WTC11 (cell line): ENCODE data around the gene CARMIL1. TPM values are rescaled to one million over a fixed set of nuclear protein-coding genes. Genes with fewer than 3 reads are reported as not detected.

ENCODE experiments used
- ATAC-seq: fragments of 200-7000 bp; cut with Tn5 transposase; 2 replicates; pipeline ENCODE4 v1.10.0; 2021; ENCODE audit warnings: mild to moderate bottlenecking, moderate library complexity
- CTCF ChIA-PET: fragments of 300-600 bp; sonication (Branson Sonifier 250); formaldehyde crosslinking; loops from one replicate; lab custom pipeline; 2021; ENCODE audit warnings: antibody characterized with exemption; lab: Charles Lee
- POLR2A ChIA-PET: fragments of 350-600 bp; sonication (Branson Sonifier 250); formaldehyde crosslinking; loops from one replicate; lab custom pipeline; 2021; ENCODE audit warnings: antibody characterized with exemption; lab: Charles Lee
- DNase-seq: peaks from one replicate; pipeline ENCODE4 v3.0.0; 2021; ENCODE audit warnings: low spot score
- H3K27ac Mint-ChIP-seq: 2 replicates; pipeline ENCODE4 v1.8.0; 2021; ENCODE audit warnings: mixed read lengths
- H3K27me3 Mint-ChIP-seq: 2 replicates; pipeline ENCODE4 v1.8.0; 2021; ENCODE audit warnings: low read depth, mild to moderate bottlenecking, moderate library complexity, mixed read lengths
- H3K36me3 Mint-ChIP-seq: 2 replicates; pipeline ENCODE4 v1.8.0; 2021; ENCODE audit warnings: mixed read lengths
- H3K4me1 Mint-ChIP-seq: 2 replicates; pipeline ENCODE4 v1.8.0; 2022; ENCODE audit warnings: mixed read lengths
- H3K4me3 Mint-ChIP-seq: 2 replicates; pipeline ENCODE4 v1.8.0; 2021; ENCODE audit warnings: mild to moderate bottlenecking, moderate library complexity, mixed read lengths
- H3K9me3 Mint-ChIP-seq: 2 replicates; pipeline ENCODE4 v1.8.0; 2021; ENCODE audit warnings: mixed read lengths
- ATF1 ChIP-seq: sonication (generic); formaldehyde crosslinking; IDR thresholded peaks from 2 replicates; pipeline ENCODE4 v1.8.1; 2023; ENCODE audit warnings: mild to moderate bottlenecking, moderate library complexity, missing genetic modification reagents
- CDX4 ChIP-seq: fragments of 250-450 bp; sonication (Bioruptor Pico); IDR thresholded peaks from 2 replicates; pipeline ENCODE4 v1.9.0; 2021; ENCODE audit warnings: moderate library complexity, mild to moderate bottlenecking, inconsistent platforms, borderline replicate concordance
- ELF4 ChIP-seq: sonication (generic); formaldehyde crosslinking; IDR thresholded peaks from 2 replicates; pipeline ENCODE4 v1.8.1; 2022; ENCODE audit warnings: low read depth, mild to moderate bottlenecking, moderate library complexity, missing genetic modification reagents
- ETV6 ChIP-seq: sonication (generic); formaldehyde crosslinking; IDR thresholded peaks from 2 replicates; pipeline ENCODE4 v1.8.1; 2022; ENCODE audit warnings: mild to moderate bottlenecking, missing genetic modification reagents
- FOXK1 ChIP-seq: sonication (generic); formaldehyde crosslinking; IDR thresholded peaks from 2 replicates; pipeline ENCODE4 v1.8.0; 2022; ENCODE audit warnings: mild to moderate bottlenecking, moderate library complexity, missing genetic modification reagents
- FOXP1 ChIP-seq: sonication (generic); formaldehyde crosslinking; IDR thresholded peaks from 2 replicates; pipeline ENCODE4 v1.8.0; 2022; ENCODE audit warnings: missing genetic modification reagents, mild to moderate bottlenecking, moderate library complexity, borderline replicate concordance
- GTF2I ChIP-seq: fragments of 250-450 bp; sonication (Bioruptor Pico); conservative IDR thresholded peaks from 2 replicates; pipeline ENCODE4 v1.4.0; 2021; ENCODE audit warnings: mild to moderate bottlenecking
- HMGA2 ChIP-seq: fragments of 250-450 bp; sonication (Bioruptor Pico); IDR thresholded peaks from 2 replicates; pipeline ENCODE4 v1.4.0; 2021; ENCODE audit warnings: mild to moderate bottlenecking, moderate library complexity
- MXD4 ChIP-seq: fragments of 250-450 bp; sonication (Bioruptor Pico); IDR thresholded peaks from 2 replicates; pipeline ENCODE4 v1.8.0; 2021; ENCODE audit warnings: mild to moderate bottlenecking, moderate library complexity, borderline replicate concordance
- NFYB ChIP-seq: sonication (generic); formaldehyde crosslinking; conservative IDR thresholded peaks from 2 replicates; pipeline ENCODE4 v1.8.0; 2022; ENCODE audit warnings: low read depth, missing genetic modification reagents
- NR1H2 ChIP-seq: sonication (generic); formaldehyde crosslinking; IDR thresholded peaks from 2 replicates; pipeline ENCODE4 v1.9.0; 2021; ENCODE audit warnings: mild to moderate bottlenecking, moderate library complexity, missing genetic modification reagents
- NR2C2 ChIP-seq: sonication (generic); formaldehyde crosslinking; IDR thresholded peaks from 2 replicates; pipeline ENCODE4 v1.8.0; 2022; ENCODE audit warnings: mild to moderate bottlenecking, missing genetic modification reagents
- PREB ChIP-seq: sonication (generic); formaldehyde crosslinking; IDR thresholded peaks from 2 replicates; pipeline ENCODE4 v1.8.1; 2022; ENCODE audit warnings: mild to moderate bottlenecking, missing genetic modification reagents, moderate library complexity, borderline replicate concordance
- RORB ChIP-seq: fragments of 250-450 bp; sonication (Bioruptor Pico); IDR thresholded peaks from 2 replicates; pipeline ENCODE4 v1.9.0; 2021; ENCODE audit warnings: mild to moderate bottlenecking
- SMAD4 ChIP-seq: sonication (generic); formaldehyde crosslinking; IDR thresholded peaks from 2 replicates; pipeline ENCODE4 v1.8.0; 2022; ENCODE audit warnings: mild to moderate bottlenecking, missing genetic modification reagents
- TCF7 ChIP-seq: sonication (generic); formaldehyde crosslinking; IDR thresholded peaks from 2 replicates; pipeline ENCODE4 v1.8.0; 2022; ENCODE audit warnings: mild to moderate bottlenecking, low read depth, missing genetic modification reagents, moderate library complexity
- TP53 ChIP-seq: sonication (generic); formaldehyde crosslinking; IDR thresholded peaks from 2 replicates; pipeline ENCODE4 v1.8.1; 2023; ENCODE audit warnings: mild to moderate bottlenecking, missing genetic modification reagents
- USF1 ChIP-seq: sonication (generic); formaldehyde crosslinking; IDR thresholded peaks from 2 replicates; pipeline ENCODE4 v1.8.0; 2022; ENCODE audit warnings: mild to moderate bottlenecking, missing genetic modification reagents
- ZBTB21 ChIP-seq: sonication (generic); formaldehyde crosslinking; IDR thresholded peaks from 2 replicates; pipeline ENCODE4 v1.8.1; 2023; ENCODE audit warnings: mild to moderate bottlenecking, missing genetic modification reagents, borderline replicate concordance
- ZNF219 ChIP-seq: sonication (generic); formaldehyde crosslinking; IDR thresholded peaks from 2 replicates; pipeline ENCODE4 v1.8.0; 2023; ENCODE audit warnings: missing genetic modification reagents, mild to moderate bottlenecking, borderline replicate concordance
- ZNF423 ChIP-seq: fragments of 250-450 bp; sonication (Bioruptor Pico); IDR thresholded peaks from 2 replicates; pipeline ENCODE4 v2.1.2; 2022; ENCODE audit warnings: mild to moderate bottlenecking, moderate library complexity
- ZNF512 ChIP-seq: sonication (generic); formaldehyde crosslinking; IDR thresholded peaks from 2 replicates; pipeline ENCODE4 v1.8.1; 2022; ENCODE audit warnings: missing genetic modification reagents, borderline replicate concordance
- total RNA-seq: library from RNA; stranded (reverse); gene quantifications from 3 replicates; pipeline ENCODE4 v1.2.3, GENCODE V29; 2021

Gene CARMIL1
- total RNA-seq, 1 experiment from 2014 or later = 36.2 TPM

- no peak for ATAC-seq
- H3K27ac Mint-ChIP-seq = 0 out of 2 replicates have a peak overlapping the region, but pooled peaks have one; percentile 24
- CTCF ChIA-PET = interaction anchor here (1.0 kb wide), 1 partner anchor 80 kb away, joined by 4 read pairs; no protein-coding TSS in a partner anchor
Measured at GRCh38 chr6:25476126-25476525, 197.0 kb downstream of the CARMIL1 start.

GRCh38 chr6:25477006-25477590 lies 197.9 kb downstream of the CARMIL1 start:
- ChIA-PET CTCF (interaction anchor here (1.0 kb wide), 1 partner anchor 79 kb away, joined by 4 read pairs; no protein-coding TSS in a partner anchor), POLR2A (no interaction called here)
- peaks cover 8% of the 10 kb centered on the region for H3K4me1 Mint-ChIP-seq
- TF ChIP-seq ZNF512 (CRISPR knock-in tag) (no peak), ATF1 (CRISPR knock-in tag) (no peak), CDX4 (no peak), ZBTB21 (no peak), TCF7 (CRISPR knock-in tag) (no peak), USF1 (no peak), RORB (CRISPR knock-in tag) (no peak), HMGA2 (CRISPR knock-in tag) (no peak), TP53 (CRISPR knock-in tag) (no peak), ETV6 (CRISPR knock-in tag) (no peak), SMAD4 (CRISPR knock-in tag) (no peak), PREB (CRISPR knock-in tag) (no peak), NR1H2 (CRISPR knock-in tag) (no peak), ZNF219 (CRISPR knock-in tag) (no peak), NFYB (no peak), FOXP1 (CRISPR knock-in tag) (no peak)
- no peak for ATAC-seq
- peaks cover 18% of the 10 kb centered on the region for H3K36me3 Mint-ChIP-seq
- no peaks in the 10 kb centered on the region for H3K9me3 Mint-ChIP-seq
- no peaks in the 10 kb centered on the region for H3K27me3 Mint-ChIP-seq
- H3K27ac Mint-ChIP-seq = peak overlapping the region; percentile 32
- no peak for DNase-seq
- no peak overlapping the region for H3K4me3 Mint-ChIP-seq

More at GRCh38 chr6:25476126-25476525, 197.0 kb downstream of the CARMIL1 start:
- H3K36me3 Mint-ChIP-seq = peaks cover 18% of the 10 kb centered on the region
- no peaks in the 10 kb centered on the region for H3K9me3 Mint-ChIP-seq
- POLR2A ChIA-PET = no interaction called here
- TF ChIP-seq NFYB (no peak), ELF4 (no peak), GTF2I (CRISPR knock-in tag) (no peak), MXD4 (CRISPR knock-in tag) (no peak)
- no peaks in the 10 kb centered on the region for H3K27me3 Mint-ChIP-seq
- no peak overlapping the region for H3K4me3 Mint-ChIP-seq
- no peak for DNase-seq
- peaks cover 3% of the 10 kb centered on the region for H3K4me1 Mint-ChIP-seq

GRCh38 chr6:25478973-25479372 lies 199.8 kb downstream of the CARMIL1 start:
- DNase-seq = no peak
- Mint-ChIP-seq H3K27ac (peak overlapping the region; percentile 26), H3K9me3 (no peaks in the 10 kb centered on the region), H3K4me3 (no peak overlapping the region), H3K4me1 (peaks cover 9% of the 10 kb centered on the region), H3K36me3 (peaks cover 13% of the 10 kb centered on the region), H3K27me3 (no peaks in the 10 kb centered on the region)
- POLR2A ChIA-PET = no interaction called here
- no peak for ATAC-seq
- TF ChIP-seq ZNF423 (CRISPR knock-in tag) = no peak
- no peak for TF ChIP-seq FOXK1
- no peak for TF ChIP-seq NR2C2 (CRISPR knock-in tag)
- CTCF ChIA-PET = no interaction called here
